LNCAP (cell line): ENCODE measurements around the gene CDHR2.

Experiments
- TF ChIP-seq, protein P1 (sequence below): fragments of 450-650 bp; IDR thresholded peaks from 2 replicates; pipeline ENCODE4 v1.5.1; 2017; ENCODE audit warnings: mild to moderate bottlenecking

The CDHR2 gene

DNA sequence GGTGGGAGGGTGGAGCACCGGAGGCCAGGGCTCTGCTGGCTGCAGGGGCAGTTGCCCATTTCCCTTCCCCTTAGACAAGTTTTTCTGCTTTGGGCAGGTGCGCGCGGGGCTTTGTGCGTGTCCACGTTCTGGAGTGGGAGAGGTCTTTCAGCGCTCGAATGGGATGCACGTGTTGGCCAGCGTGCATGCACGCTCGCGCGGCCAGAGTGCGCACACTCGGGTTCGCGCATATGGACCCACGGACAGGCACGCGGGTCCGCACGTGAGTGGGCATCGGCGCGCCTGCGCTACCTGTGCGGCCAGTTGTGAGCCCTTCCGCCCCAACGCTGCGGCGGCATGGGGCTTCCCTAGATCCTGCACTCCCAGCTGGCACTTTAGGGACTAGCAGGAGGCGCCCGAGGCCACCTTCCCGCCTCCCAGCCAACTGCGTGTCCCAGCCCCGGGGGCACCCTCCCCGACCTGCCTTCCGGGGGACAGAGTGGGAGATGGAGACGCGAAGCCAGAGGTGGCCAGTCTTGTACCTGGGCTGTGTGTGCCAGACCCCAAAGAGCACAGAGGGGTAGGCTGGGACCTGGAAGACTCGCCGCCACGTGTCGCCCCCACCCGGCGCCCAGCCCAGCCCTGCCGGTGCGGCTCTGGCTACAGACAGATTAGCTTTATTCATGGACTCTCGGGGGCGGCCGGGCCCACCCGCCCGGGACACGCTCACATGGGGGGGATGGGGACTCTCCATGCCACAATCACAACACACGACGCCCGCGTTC lies 70.6 kb downstream of the CDHR2 start:
- TF ChIP-seq, protein P1, sequence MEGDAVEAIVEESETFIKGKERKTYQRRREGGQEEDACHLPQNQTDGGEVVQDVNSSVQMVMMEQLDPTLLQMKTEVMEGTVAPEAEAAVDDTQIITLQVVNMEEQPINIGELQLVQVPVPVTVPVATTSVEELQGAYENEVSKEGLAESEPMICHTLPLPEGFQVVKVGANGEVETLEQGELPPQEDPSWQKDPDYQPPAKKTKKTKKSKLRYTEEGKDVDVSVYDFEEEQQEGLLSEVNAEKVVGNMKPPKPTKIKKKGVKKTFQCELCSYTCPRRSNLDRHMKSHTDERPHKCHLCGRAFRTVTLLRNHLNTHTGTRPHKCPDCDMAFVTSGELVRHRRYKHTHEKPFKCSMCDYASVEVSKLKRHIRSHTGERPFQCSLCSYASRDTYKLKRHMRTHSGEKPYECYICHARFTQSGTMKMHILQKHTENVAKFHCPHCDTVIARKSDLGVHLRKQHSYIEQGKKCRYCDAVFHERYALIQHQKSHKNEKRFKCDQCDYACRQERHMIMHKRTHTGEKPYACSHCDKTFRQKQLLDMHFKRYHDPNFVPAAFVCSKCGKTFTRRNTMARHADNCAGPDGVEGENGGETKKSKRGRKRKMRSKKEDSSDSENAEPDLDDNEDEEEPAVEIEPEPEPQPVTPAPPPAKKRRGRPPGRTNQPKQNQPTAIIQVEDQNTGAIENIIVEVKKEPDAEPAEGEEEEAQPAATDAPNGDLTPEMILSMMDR = no peak

DNA sequence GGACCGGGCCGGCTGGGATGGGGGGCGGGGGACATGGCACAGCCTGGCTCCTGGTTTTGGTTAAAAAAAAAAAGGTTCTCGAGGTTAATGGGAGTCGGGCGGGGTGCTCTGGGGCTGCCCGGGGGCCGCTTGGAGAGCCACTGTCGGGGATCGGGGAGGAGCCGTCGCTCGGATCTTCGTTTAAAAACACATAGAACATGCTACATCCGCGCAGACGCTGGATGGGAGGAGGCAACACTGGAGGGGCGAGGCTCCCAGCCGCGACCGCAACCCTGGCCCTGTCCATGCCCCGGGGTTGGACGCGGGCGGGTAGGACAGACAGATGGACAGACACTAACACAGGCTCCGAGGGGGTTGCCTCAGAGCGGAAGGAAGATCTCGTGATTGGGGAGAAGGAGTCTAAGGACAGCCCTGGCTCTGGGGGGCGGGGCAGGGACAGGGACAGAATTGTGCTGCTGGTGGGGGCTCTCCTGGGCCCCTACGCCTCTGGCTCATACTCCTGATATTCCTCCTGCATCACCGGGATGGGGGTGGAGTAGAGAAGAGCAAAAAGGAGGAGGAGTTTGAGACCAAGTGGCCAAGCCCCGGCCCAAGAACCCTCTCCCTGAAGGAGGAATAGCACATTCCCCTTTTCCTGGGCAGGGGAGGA lies 71.3 kb downstream of the CDHR2 start:
- TF ChIP-seq, protein P1 = no peak

DNA sequence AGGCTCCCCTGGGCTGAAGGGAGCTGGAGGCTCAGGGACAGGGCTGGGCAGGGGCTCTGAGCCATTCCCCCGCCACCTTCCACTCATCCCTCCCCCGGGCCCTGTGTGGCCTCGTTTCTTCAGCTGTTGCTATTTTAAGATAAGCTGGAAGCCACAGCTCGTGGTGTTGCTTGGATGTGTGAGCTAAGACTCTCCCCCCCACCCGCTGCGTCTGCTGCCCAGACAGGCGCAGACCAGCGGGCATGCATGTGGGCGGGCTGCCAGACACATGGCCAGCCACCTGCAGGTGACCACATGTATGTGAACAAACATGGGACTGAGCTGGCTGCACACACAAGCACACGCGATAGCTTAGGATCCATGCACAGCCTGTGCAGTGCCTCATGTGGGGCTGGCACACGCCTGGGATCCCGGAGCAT lies 72.5 kb downstream of the CDHR2 start:
- TF ChIP-seq, protein P1 = no peak

DNA sequence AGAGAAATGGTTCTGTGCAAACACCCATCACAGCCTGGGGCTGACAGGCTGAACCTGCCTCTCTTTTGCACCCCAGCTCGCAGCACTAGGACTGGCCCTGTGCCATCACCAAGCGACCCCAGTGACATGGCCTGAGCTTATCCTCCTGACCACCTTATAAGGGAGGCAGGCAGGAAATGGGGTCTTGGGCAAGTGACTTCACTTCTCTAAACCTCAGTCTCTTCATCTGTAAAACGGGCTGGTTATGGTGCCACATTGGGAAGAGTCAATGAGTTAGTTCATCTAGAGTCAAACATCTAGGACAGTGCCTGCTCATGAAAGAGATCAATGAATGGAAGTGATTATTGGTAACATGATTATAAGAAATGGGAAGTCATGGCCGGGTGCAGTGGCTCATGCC lies 75.0 kb downstream of the CDHR2 start:
- TF ChIP-seq, protein P1 = no peak

DNA sequence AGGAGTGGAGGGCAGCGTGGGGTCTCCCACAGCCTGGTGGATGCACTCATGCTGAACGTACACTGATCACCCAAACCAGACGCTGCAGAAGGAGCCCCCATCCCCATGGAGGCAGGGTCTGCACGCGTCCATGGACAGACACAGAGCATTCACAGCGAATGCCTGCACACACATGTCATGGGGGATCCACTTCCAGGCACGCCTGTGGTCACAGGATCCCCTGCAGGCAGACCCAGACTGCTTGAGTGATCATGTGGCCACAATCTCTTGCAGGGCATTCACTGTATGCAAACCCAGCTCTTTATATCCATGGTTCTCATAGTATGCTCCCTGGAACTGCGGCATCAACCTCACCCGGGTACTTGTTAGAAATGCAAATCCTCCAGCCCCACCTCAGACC lies 75.8 kb downstream of the CDHR2 start:
- TF ChIP-seq, protein P1 = no peak

DNA sequence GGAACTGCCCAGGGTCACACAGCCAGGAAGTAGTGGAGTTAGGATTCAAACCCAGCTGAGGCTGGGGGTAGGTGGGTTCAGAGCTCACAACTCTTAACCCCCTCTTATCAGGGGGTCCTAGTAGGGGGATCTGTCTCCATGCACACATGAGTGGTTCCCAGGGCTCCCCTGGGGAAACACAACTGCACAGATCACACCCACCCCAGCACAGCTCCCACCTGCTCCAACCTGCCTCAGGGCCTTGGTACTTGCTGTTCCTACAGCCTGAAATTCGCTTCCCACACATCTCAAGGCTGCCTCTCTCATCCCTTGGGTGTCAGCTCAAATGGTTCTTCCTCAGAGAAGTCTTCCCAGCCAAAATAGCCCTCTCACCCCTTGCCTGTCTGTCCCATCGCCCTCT lies 76.4 kb downstream of the CDHR2 start:
- TF ChIP-seq, protein P1 = no peak

DNA sequence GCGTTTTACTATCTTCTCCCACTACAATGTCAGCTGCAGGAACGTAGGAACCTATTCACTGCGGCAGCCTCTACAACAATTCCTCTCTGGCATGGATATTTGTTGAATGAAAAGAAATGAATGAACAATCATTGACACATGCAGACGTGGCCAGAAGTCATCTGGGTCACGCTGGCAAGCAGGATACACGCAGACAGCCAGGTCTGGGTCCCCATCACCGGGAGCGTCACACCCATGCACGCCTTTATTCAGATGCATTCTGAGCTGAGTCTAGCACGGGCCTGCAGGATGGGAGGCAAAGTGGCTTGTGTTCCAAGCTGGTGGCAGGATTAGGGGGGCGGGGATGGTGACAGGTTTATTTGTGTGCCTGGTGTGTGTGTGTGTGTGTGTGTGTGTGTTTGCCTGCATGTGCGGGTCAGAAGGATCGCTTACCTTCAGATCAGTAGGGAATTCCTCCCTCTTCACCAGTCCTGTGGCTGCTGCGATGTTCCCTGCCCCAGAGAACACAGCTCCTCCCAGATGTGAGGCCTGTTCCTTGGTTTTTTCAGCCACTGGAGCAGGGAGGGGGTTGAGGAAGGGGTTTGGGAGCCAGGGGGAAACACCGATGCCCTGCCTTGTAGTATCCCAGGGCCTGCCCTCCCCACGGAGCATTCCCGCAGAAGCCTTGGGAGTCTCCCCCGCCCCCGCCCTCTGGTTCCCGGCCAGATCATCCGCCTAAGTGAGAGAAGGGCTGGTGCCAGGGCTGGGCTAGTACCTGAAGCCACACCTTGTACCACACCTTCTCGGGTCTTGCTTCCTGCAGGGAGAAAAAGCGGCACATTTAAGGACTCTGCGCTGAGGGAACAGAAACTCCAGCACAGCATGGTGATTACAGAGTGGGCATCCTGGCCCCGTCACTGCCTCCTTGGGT lies 77.1 kb downstream of the CDHR2 start:
- TF ChIP-seq, protein P1 = no peak
